HL-60/S4 treated with retinoic acid at 250 ng/mL for 4 days and 3 days (cell line): ENCODE results near the gene CYP24A1.

Experiments
- in situ Hi-C: fragments of 300-500 bp; cut with MboI; formaldehyde crosslinking; loops from 2 replicates; pipeline ENCODE4 v1.7.0; 2022; ENCODE audit warnings: low sequenced_read_pairs

The CYP24A1 gene

GRCh38 chr20:54158856-54159418 is 14.8 kb downstream of the CYP24A1 start:
- in situ Hi-C loops = no loop called here

DNA sequence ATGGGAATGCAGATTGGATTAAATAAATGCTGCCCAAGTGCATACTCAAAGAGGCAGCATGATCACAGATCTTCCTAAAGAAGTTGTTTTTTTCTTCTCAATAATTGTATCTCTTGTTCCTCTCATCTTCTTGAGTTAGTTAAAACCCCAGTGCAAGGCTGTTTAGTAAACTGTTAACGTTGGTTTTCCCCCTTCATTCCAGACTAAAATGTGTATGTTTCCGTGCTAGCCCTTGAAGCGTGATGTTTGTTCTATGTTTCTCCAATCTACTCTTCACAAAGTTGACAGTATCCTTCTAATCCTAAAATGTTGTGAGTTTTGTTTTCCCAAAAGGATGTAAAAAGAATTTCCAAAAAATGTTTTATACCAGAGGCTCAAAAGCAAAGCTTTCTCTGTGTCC is 15.6 kb downstream of the CYP24A1 start:
- in situ Hi-C loops = no loop called here

DNA sequence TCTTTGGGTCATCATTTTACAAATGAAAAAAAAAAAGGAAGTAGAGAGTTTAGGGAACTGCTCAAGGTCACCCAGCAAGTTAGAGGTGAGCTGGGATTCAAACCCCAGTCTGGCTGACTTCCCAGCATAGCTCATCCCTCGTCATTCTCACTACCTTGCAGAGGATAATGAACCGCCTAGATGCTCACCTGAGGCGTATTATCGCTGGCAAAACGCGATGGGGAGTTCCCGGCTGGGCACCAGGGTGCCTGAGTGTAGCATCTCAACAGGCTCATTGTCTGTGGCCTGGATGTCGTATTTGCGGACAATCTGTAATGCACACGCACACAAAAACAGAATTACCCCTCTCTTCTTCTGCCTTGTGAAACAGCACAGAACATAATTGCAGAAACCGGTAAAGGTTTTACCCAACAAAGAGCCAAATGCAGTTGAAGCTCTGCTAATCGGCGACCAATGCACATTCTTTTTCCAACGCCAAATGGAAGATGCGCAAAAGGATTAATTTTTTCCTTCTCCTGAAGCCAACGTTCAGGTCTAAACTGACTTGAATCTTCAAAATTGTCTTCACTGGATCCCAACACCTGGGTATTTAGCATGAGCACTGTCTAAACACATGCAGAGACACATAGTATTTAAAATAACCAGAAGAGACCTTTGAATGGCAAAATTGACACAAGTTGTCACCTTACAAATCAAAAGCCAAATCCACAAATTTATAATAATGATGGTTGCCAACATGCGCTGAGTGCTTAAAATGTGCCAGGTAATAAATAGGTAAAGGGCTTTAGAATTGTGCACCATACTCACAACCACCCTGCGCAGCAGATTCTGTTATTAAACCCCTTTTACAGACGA is 16.6 kb downstream of the CYP24A1 start:
- in situ Hi-C loops = no loop called here

DNA sequence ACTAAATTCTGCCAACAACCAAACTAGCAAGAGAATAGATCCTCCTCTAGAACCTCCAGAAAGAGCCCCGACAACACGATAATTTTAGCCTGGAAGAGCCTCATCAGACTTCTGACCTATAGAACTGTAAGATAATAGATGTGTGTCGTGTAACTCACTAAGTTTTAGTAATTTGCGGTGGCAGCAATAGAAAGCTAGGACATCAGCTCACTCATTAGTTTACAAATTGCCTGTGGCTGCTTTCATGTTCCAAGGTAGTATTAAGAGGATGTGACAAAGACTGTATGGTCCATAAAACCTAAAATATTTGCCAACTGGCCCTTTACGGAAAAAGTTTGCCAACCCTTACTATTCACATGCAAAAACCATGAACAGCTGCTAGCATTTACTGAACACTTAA is 17.3 kb downstream of the CYP24A1 start:
- in situ Hi-C loops = no loop called here

GRCh38 chr20:54155736-54156317 is 18.0 kb downstream of the CYP24A1 start:
- in situ Hi-C loops = no loop called here

DNA sequence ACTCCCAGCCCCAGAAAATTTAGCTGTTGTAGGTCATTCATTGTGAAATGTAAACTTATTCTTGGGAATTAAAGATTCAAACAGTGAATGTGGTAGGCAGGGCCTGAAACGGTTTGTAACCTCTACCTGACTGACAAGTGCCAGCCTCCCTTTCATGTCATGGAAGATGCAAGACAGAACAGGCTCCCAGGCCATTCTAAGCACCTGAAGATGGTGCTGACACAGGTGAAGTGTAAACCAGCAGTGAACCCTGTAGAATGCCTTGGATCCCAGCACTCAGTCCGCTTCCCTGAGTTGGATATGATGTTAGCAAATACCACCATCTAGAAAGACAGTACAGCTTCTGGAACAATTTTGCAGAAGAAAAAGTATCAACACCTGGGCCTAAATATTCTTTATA is 19.3 kb downstream of the CYP24A1 start:
- in situ Hi-C loops = no loop called here

DNA sequence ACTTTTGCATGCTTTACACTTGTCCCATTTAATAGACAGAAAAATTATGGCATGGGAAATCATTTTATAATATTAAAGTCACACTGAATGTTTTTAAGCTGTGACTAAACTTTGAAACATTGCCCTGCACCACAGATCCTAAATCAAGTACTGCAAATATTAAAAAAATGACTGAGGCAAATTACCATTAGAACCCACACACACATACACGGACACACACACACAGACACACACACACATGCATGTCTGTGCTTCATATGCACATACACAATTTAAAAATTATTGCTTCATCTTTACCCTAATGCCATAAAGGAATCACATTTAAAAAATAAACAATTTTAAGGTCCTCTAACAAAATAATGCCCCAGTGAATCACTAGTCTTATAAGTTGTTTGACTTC is 19.9 kb downstream of the CYP24A1 start:
- in situ Hi-C loops = no loop called here

DNA sequence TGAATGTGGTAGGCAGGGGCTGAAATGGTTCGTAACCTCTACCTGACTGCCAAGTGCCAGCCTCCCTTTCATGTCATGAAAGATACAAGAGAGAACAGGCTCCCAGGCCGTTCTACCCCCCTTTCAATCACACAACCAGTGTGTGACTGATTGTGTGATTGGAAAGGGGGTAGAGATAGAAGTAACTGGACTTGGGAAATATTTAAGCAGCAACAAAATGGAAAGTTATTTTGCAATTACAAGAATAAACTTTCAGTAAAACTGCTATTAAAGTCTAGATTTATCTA is 20.8 kb downstream of the CYP24A1 start:
- in situ Hi-C loops = no loop called here

- in situ Hi-C loops = no loop called here
Measured at GRCh38 chr20:54152227-54153040, 21.4 kb downstream of the CYP24A1 start.

DNA sequence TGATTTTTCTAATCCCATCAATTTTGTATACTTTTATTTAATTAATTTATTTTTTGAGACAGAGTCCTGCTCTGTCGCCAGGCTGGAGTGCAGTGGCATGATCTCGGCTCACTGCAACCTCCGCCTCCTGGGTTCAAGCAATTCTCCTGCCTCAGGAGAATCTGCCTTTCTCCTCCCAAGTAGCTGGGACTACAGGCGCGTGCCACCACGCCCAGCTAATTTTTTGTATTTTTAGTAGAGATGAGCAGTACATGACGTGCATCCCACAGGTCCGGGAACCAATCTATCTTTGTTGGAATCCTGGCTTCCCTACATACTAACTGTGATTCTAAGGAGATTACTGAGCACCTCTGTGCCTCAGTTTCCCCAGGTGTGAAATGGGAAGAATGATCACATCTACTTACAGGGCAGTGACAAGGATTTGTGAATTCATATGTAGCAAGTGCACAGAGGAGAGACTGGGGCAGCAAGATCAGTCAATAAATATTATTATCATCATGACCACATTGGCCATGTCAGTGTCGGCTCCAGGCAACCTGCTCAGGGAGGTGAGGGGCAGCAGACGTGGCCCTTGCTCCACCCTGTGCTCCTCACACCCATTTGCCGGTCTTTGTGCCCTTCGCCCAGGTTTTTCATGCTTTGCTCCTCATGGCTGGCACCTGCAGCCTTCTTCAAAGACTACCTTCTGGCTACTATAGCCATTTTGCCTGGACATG is 22.1 kb downstream of the CYP24A1 start:
- in situ Hi-C loops = no loop called here

- in situ Hi-C loops = no loop called here
Measured at GRCh38 chr20:54151075-54151439, 22.7 kb downstream of the CYP24A1 start.

DNA sequence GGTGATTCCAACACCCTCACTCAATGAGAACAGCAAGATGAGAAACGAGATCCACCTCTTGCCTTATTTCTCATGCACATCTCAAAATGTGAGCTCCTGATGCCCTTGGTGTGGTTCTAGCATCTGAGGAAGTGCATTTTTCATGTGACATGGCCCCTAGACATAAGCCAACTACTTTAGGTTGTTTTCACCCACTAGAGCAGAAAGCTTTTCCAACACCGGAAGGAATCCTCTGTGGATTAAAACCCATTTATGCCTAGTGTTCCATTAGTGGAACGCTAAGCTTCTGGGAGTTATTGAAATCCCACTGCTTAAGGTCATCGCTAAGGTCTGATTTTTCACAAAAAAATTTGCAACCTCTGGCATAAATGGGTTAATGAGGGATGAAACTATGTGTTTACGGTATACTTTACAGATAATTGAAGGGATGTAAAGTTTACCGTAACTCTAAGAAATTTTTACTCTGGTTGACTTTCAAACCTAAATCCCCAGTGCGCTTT is 24.0 kb downstream of the CYP24A1 start:
- in situ Hi-C loops = no loop called here

GRCh38 chr20:54148947-54149764 is 24.6 kb downstream of the CYP24A1 start:
- in situ Hi-C loops = no loop called here

DNA sequence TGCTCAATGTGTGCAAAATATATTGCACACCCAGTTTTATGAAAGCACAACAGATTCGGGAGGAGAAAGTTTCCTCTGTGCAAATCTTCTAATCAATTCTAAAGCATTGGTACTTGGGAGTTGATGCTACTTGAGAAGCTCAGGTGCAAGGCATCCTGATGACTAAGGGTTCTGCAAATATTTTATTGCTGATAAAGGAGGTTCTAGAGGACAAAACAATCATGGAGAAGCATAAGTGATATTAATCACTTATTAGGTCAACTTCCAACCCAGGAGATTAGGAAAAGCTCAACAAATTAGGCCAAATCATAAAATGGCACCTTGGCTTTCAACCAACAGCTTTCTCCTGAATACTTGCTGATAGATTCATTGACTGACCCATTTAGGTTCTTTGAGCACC is 27.1 kb downstream of the CYP24A1 start:
- in situ Hi-C loops = no loop called here

GRCh38 chr20:54144847-54145414 is 28.9 kb downstream of the CYP24A1 start:
- in situ Hi-C loops = no loop called here

- in situ Hi-C loops = no loop called here
Measured at GRCh38 chr20:54140927-54141566, 32.7 kb downstream of the CYP24A1 start.

DNA sequence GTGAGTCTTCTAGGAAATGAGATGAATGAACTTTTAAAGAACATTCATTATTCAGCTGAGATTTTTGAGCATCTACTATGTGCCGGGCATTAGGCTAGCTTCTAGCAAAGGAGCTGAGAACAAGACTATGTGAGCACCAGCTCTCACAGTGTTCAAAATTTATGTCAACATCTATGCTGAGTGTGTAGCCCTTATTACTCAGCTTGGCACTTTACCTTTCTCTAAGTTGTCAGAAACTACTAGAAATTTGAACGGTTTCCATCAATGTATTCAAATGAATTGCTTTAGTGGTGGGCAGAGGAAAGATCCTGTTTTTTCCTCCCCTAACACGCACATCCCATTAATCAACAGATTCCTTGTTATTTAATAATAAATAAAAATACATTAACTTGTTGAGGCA is 33.3 kb downstream of the CYP24A1 start:
- in situ Hi-C loops = no loop called here

DNA sequence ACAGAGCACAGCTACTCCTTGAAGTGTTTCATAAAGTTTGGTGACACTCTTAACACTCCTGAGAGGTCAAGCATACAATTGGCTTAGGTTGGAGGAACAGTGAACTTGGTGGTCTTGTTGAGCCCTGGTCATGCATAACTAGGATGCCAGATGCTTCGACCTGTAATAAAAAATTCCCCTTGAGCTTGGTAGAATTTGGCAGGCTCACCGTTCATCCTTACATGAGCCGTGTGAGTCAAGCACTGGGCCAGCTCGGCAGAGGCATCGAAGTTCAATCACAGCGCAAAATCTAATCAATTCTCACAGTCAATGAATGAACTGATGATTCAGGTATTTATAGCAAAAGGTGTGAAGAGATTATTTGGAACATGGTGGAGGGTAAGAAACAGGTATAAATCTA is 33.7 kb downstream of the CYP24A1 start:
- in situ Hi-C loops = no loop called here

DNA sequence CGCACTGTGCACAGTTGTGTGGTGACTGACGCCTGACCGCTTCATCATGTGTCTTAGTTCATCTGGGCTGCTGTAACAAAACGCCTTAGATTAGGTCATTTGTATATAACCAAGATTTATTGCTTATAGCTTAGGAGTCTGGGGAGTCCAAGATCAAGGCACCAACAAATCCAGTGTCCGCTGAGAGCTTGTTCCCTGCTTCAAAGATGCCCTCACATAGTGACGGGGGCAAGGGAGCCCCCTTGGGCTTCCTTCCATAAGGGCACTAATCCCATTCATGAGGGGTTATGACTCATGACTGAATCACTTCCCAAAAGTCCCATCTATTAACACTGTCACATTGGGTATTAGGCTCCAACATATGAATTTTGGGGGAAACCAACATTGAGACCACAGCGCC is 34.6 kb downstream of the CYP24A1 start:
- in situ Hi-C loops = no loop called here
